Fibroblast of mammary gland (primary cell): ENCODE data around the gene MUC5B.

Experiments
- DNase-seq: peaks from one replicate; pipeline ENCODE4 v3.0.0-alpha.2; 2010; ENCODE audit warnings: low read depth
- H3K4me3 ChIP-seq: 2 replicates; pipeline ENCODE4 v1.5.1; 2011; ENCODE audit warnings: low read depth, mild to moderate bottlenecking, low read length, moderate library complexity; ENCODE audit not compliant: control insufficient read depth
- CTCF ChIP-seq: conservative IDR thresholded peaks from 2 replicates; pipeline ENCODE4 v1.5.1; 2011; ENCODE audit warnings: low read depth, low read length, inconsistent platforms; ENCODE audit not compliant: control insufficient read depth, insufficient read depth

Gene MUC5B

GRCh38 chr11:1267441-1268100, 44.7 kb downstream of the MUC5B start:
- no peak overlapping the region for H3K4me3 ChIP-seq
- DNase-seq = no peak
- TF ChIP-seq CTCF = no peak

GRCh38 chr11:1269957-1270356, 47.1 kb downstream of the MUC5B start:
- DNase-seq = no peak
- no peak overlapping the region for H3K4me3 ChIP-seq
- TF ChIP-seq CTCF = no peak

GRCh38 chr11:1270476-1270875, 47.6 kb downstream of the MUC5B start:
- no peak for DNase-seq
- no peak for TF ChIP-seq CTCF
- no peak overlapping the region for H3K4me3 ChIP-seq

GRCh38 chr11:1271002-1271401, 48.1 kb downstream of the MUC5B start:
- no peak overlapping the region for H3K4me3 ChIP-seq
- no peak for TF ChIP-seq CTCF
- DNase-seq = no peak

GRCh38 chr11:1271406-1271805, 48.5 kb downstream of the MUC5B start:
- no peak for DNase-seq
- no peak overlapping the region for H3K4me3 ChIP-seq
- no peak for TF ChIP-seq CTCF

- no peak for TF ChIP-seq CTCF
- DNase-seq = no peak
- no peak overlapping the region for H3K4me3 ChIP-seq
Measured at GRCh38 chr11:1271927-1272326, 49.1 kb downstream of the MUC5B start.

- no peak for DNase-seq
- no peak overlapping the region for H3K4me3 ChIP-seq
- no peak for TF ChIP-seq CTCF
Measured at GRCh38 chr11:1272531-1272930, 49.7 kb downstream of the MUC5B start.
